Panc1 (cell line): ENCODE results near the gene MYO1B.

Source experiments
- POLR2AphosphoS5 ChIP-seq: IDR thresholded peaks from 2 replicates; pipeline ENCODE4 v1.6.1; 2012; ENCODE audit warnings: mild to moderate bottlenecking, low read depth, low read length, moderate library complexity
- TCF7L2 ChIP-seq: IDR thresholded peaks from 2 replicates; pipeline ENCODE4 v1.6.1; 2011; ENCODE audit warnings: mild to moderate bottlenecking, low read depth, low read length, inconsistent platforms

- TF ChIP-seq POLR2AphosphoS5: no peak
- TF ChIP-seq TCF7L2: no peak
Measured at GRCh38 chr2:191264647-191265081, 19.5 kb downstream of the MYO1B start.
